Tongue (tissue), 1 donor: ENCODE data around the gene OR51I2. TPM values are rescaled to one million over a fixed set of nuclear protein-coding genes. Genes with fewer than 3 reads are reported as not detected.

Source experiments
- total RNA-seq: library from RNA; depleted of rRNA; stranded (reverse); fragments of >200 nt; gene quantifications from one replicate; pipeline ENCODE4 v1.2.3, GENCODE V29; 2014

Gene OR51I2
- total RNA-seq, 1 donor from 2014 or later, result not detected

Other genes with a start within 250 kb of the OR51I2 start
- gene OR51V1, start 248.6 kb upstream of the OR51I2 start, total RNA-seq, result not detected
- 162 TPM for gene HBB, start 222.3 kb upstream of the OR51I2 start, total RNA-seq
- not detected for gene HBD, start 214.8 kb upstream of the OR51I2 start, total RNA-seq
- 7.5 TPM for gene HBG1, start 199.5 kb upstream of the OR51I2 start, total RNA-seq
- gene HBG2, start 194.5 kb upstream of the OR51I2 start, total RNA-seq, result 982 TPM
- gene HBE1, start 179.4 kb upstream of the OR51I2 start, total RNA-seq, result 3.3 TPM
- not detected for gene OR51B4, start 147.4 kb upstream of the OR51I2 start, total RNA-seq
- 1.0 TPM for gene OR51B2, start 125.0 kb upstream of the OR51I2 start, total RNA-seq
- gene OR51B5, start 105.8 kb upstream of the OR51I2 start, total RNA-seq, result not detected
- gene OR51B6, start 97.8 kb upstream of the OR51I2 start, total RNA-seq, result not detected
- gene OR51M1, start 65.5 kb upstream of the OR51I2 start, total RNA-seq, result not detected
- gene OR51Q1, start 27.2 kb upstream of the OR51I2 start, total RNA-seq, result not detected
- not detected for gene OR51I1, start 7.8 kb upstream of the OR51I2 start, total RNA-seq
- not detected for gene OR52D1, start 39.4 kb downstream of the OR51I2 start, total RNA-seq
- not detected for gene UBQLN3, start 60.6 kb downstream of the OR51I2 start, total RNA-seq
- 0.10 TPM for gene UBQLNL, start 67.4 kb downstream of the OR51I2 start, total RNA-seq
- gene OR52H1, start 99.2 kb downstream of the OR51I2 start, total RNA-seq, result not detected
- gene OR52B6, start 131.6 kb downstream of the OR51I2 start, total RNA-seq, result not detected
- gene TRIM6, start 147.3 kb downstream of the OR51I2 start, total RNA-seq, result 6.5 TPM
- gene TRIM34, start 175.7 kb downstream of the OR51I2 start, total RNA-seq, result 8.1 TPM
- 16.3 TPM for gene TRIM5, start 235.8 kb downstream of the OR51I2 start, total RNA-seq
- 13.4 TPM for gene TRIM22, start 240.5 kb downstream of the OR51I2 start, total RNA-seq